ENCODE measurements around the gene ATP6V0E1. TPM values are rescaled to one million over a fixed set of nuclear protein-coding genes. Genes with fewer than 3 reads are reported as not detected.

Gene ATP6V0E1
- total and polyA plus RNA-seq, 4 donors: 113 to 502 (median 353) TPM

DNA sequence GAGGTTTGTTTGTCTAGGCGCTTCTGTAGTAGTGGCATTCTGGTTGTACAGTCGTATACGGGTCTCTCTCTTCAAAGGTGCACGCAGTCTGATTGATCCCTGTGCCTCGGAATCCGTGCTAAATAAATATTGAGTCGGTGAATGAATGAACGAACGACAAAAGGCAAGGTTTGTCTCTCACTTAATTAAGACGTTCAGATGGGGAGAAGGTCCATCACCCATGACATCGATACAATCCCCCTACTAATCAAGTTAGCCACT is 72.1 kb downstream of the ATP6V0E1 start:
- ATAC-seq (ENCODE audit: insufficient read depth, low FRiP score): no peak
- Histone ChIP-seq H3K36me3 (ENCODE audit: control insufficient read depth in 4 of 4, insufficient read depth in 4 of 4, low read length in 4 of 4) (peaks cover 0 to 3% (median 1%) of the 10 kb centered on the region in 4 donors), H3K9ac (ENCODE audit: insufficient read depth in 1 of 2, low read length in 2 of 2) (peak overlapping the region in 1 of 2 donors; percentile 40), H3K4me1 (ENCODE audit: control insufficient read depth in 5 of 5, insufficient read depth in 5 of 5, low read length in 5 of 5) (peaks cover 0 to 14% (median 3%) of the 10 kb centered on the region in 5 donors), H3K27me3 (ENCODE audit: control insufficient read depth in 3 of 3, insufficient read depth in 3 of 3, low read length in 2 of 3) (peaks cover 0 to 10% (median 0%) of the 10 kb centered on the region in 3 donors), H3K27ac (ENCODE audit: low read depth in 1 of 2, low read length in 1 of 2) (peak overlapping the region; percentile 22 to 65), H3K9me3 (ENCODE audit: control insufficient read depth in 4 of 4, insufficient read depth in 3 of 4, low read length in 3 of 4) (no peaks in the 10 kb centered on the region), H3K4me3 (peak overlapping the region; percentile 51)
- DNase-seq: no peak
- no peak for TF ChIP-seq CTCF (IDR thresholded peaks at IDR 0.05; ENCODE audit: control extremely low read depth, extremely low read depth)
- 1% methylated on average over 11 of the region's 11 CpGs for WGBS, 2 donors

- peak within 1 kb of the TSS; percentile 90 to 94 for H3K27ac ChIP-seq (ENCODE audit: low read depth in 1 of 2, low read length in 1 of 2)
- WGBS, 2 donors: 0 to 1% methylated on average over 67 to 74 of the region's 74 CpGs
- peaks cover 0 to 10% (median 0%) of the 10 kb centered on the region in 3 donors for H3K27me3 ChIP-seq (ENCODE audit: control insufficient read depth in 3 of 3, insufficient read depth in 3 of 3, low read length in 2 of 3)
- DNase-seq (peak; percentile 97 to 98 (median 98)), ATAC-seq (ENCODE audit: insufficient read depth, low FRiP score) (peak; percentile 86)
- H3K9me3 ChIP-seq (ENCODE audit: control insufficient read depth in 4 of 4, insufficient read depth in 3 of 4, low read length in 3 of 4): no peaks in the 10 kb centered on the region
- H3K4me1 ChIP-seq (ENCODE audit: control insufficient read depth in 5 of 5, insufficient read depth in 5 of 5, low read length in 5 of 5): peaks cover 0 to 14% (median 3%) of the 10 kb centered on the region in 5 donors
- H3K9ac ChIP-seq (ENCODE audit: insufficient read depth in 1 of 2, low read length in 2 of 2): peak within 1 kb of the TSS; percentile 84 to 96
- peak within 1 kb of the TSS; percentile 96 for H3K4me3 ChIP-seq
- TF ChIP-seq CTCF (IDR thresholded peaks at IDR 0.05; ENCODE audit: control extremely low read depth, extremely low read depth): no peak
- H3K36me3 ChIP-seq (ENCODE audit: control insufficient read depth in 4 of 4, insufficient read depth in 4 of 4, low read length in 4 of 4): peaks cover 0 to 3% (median 3%) of the 10 kb centered on the region in 4 donors
Observed at GRCh38 chr5:173055983-173056782, 72.6 kb downstream of the ATP6V0E1 start, which contains the start of gene CREBRF. CREBRF (plus strand) TSS chr5:173056352; CDS start chr5:173080776, 24,424 bp downstream.

- Histone ChIP-seq H3K4me3 (peak overlapping the region; percentile 96), H3K9ac (ENCODE audit: insufficient read depth in 1 of 2, low read length in 2 of 2) (no peak overlapping the region), H3K27ac (ENCODE audit: low read depth in 1 of 2, low read length in 1 of 2) (peak overlapping the region; percentile 90 to 94), H3K27me3 (ENCODE audit: control insufficient read depth in 3 of 3, insufficient read depth in 3 of 3, low read length in 2 of 3) (peaks cover 0 to 10% (median 0%) of the 10 kb centered on the region in 3 donors), H3K9me3 (ENCODE audit: control insufficient read depth in 4 of 4, insufficient read depth in 3 of 4, low read length in 3 of 4) (no peaks in the 10 kb centered on the region), H3K4me1 (ENCODE audit: control insufficient read depth in 5 of 5, insufficient read depth in 5 of 5, low read length in 5 of 5) (peaks cover 0 to 14% (median 3%) of the 10 kb centered on the region in 5 donors), H3K36me3 (ENCODE audit: control insufficient read depth in 4 of 4, insufficient read depth in 4 of 4, low read length in 4 of 4) (peaks cover 0 to 3% (median 3%) of the 10 kb centered on the region in 4 donors)
- DNase-seq: no peak
- TF ChIP-seq CTCF (IDR thresholded peaks at IDR 0.05; ENCODE audit: control extremely low read depth, extremely low read depth): no peak
- ATAC-seq (ENCODE audit: insufficient read depth, low FRiP score): peak; percentile 67
- WGBS, 2 donors: 0% methylated on average over 14 to 26 of the region's 27 CpGs
Observed at GRCh38 chr5:173056783-173057061, 73.2 kb downstream of the ATP6V0E1 start.
